CD14-positive monocyte (primary cell): ENCODE measurements around the gene PHACTR2. TPM values are rescaled to one million over a fixed set of nuclear protein-coding genes. Genes with fewer than 3 reads are reported as not detected.

ENCODE experiments used
- DNase-seq, 3 donors: peaks; one replicate each; pipeline ENCODE4 v3.0.0-alpha.2; 2011 to 2022
- H2AFZ ChIP-seq: 2 replicates; pipeline ENCODE4 v1.6.0; 2012; ENCODE audit warnings: mild to moderate bottlenecking, low read depth, low read length, inconsistent platforms; ENCODE audit not compliant: insufficient read depth, poor library complexity, severe bottlenecking
- H3K27ac ChIP-seq, 2 donors: 1 replicate in 1 of 2; 2 replicates in 1 of 2; pipeline ENCODE4 v1.5.1; 2012 to 2013; ENCODE audit warnings: low read length in 2 of 2, control low read depth in 1 of 2, inconsistent platforms in 1 of 2, low read depth in 1 of 2, mild to moderate bottlenecking in 1 of 2
- H3K27me3 ChIP-seq, 2 donors: one replicate each; pipeline versions ENCODE4 v1.6.0 to v1.6.1; 2011 to 2013; ENCODE audit warnings: low read length in 2 of 2; ENCODE audit not compliant: control insufficient read depth in 2 of 2, insufficient read depth in 2 of 2
- H3K36me3 ChIP-seq, 2 donors: replicated peaks in 1 of 2; 1 replicate in 1 of 2; 2 replicates in 1 of 2; pipeline versions ENCODE4 v1.5.1 to v1.6.1; 2012 to 2013; ENCODE audit warnings: low read length in 2 of 2, control low read depth in 1 of 2, inconsistent platforms in 1 of 2, mild to moderate bottlenecking in 1 of 2; ENCODE audit not compliant: insufficient read depth in 2 of 2, control insufficient read depth in 1 of 2
- H3K4me1 ChIP-seq, 2 donors: 1 replicate in 1 of 2; 2 replicates in 1 of 2; pipeline versions ENCODE4 v1.5.1 to v1.6.1; 2012 to 2013; ENCODE audit warnings: low read length in 2 of 2, control low read depth in 1 of 2, inconsistent platforms in 1 of 2, mild to moderate bottlenecking in 1 of 2, moderate library complexity in 1 of 2; ENCODE audit not compliant: insufficient read depth in 2 of 2, control insufficient read depth in 1 of 2
- H3K4me2 ChIP-seq: replicated peaks from 2 replicates; pipeline ENCODE3; 2012; ENCODE audit warnings: low read length, moderate library complexity, mild to moderate bottlenecking; ENCODE audit not compliant: poor library complexity, severe bottlenecking; ENCODE audit errors: extremely low read depth
- H3K4me3 ChIP-seq, 3 experiments: fragments of 200-600 bp in 1 of 3; sonication (generic) in 1 of 3; replicated peaks in 1 of 3; 1 replicate in 2 of 3; 2 replicates in 1 of 3; pipeline ENCODE4 v1.5.1; 2011 to 2013; ENCODE audit warnings: low read length in 3 of 3, mild to moderate bottlenecking in 3 of 3, control low read depth in 2 of 3, low read depth in 2 of 3, inconsistent platforms in 1 of 3, moderate library complexity in 1 of 3
- H3K79me2 ChIP-seq: 2 replicates; pipeline ENCODE4 v1.6.0; 2012; ENCODE audit warnings: mild to moderate bottlenecking, control low read depth, inconsistent platforms, low read length, moderate library complexity; ENCODE audit not compliant: insufficient read depth
- H3K9ac ChIP-seq: 2 replicates; pipeline ENCODE4 v1.6.0; 2017; ENCODE audit warnings: low read length, mild to moderate bottlenecking; ENCODE audit not compliant: insufficient read depth, poor library complexity, severe bottlenecking
- H3K9me3 ChIP-seq, 2 donors: replicated peaks in 1 of 2; 1 replicate in 1 of 2; 2 replicates in 1 of 2; pipeline versions ENCODE4 v1.5.1 to v1.6.1; 2012 to 2013; ENCODE audit warnings: low read length in 2 of 2, control low read depth in 1 of 2; ENCODE audit not compliant: control insufficient read depth in 1 of 2, insufficient read depth in 1 of 2
- H4K20me1 ChIP-seq: 2 replicates; pipeline ENCODE4 v1.6.0; 2012; ENCODE audit warnings: mild to moderate bottlenecking, low read length, control low read depth, moderate library complexity; ENCODE audit not compliant: insufficient read depth
- H3K27ac Mint-ChIP-seq, 7 donors: one replicate each; pipeline ENCODE4 v1.8.0; 2020; ENCODE audit warnings: mild to moderate bottlenecking in 7 of 7, mixed read lengths in 7 of 7, moderate library complexity in 6 of 7, inconsistent platforms in 2 of 7
- H3K27me3 Mint-ChIP-seq, 3 donors: one replicate each; pipeline ENCODE4 v1.8.0; 2021 to 2022; ENCODE audit warnings: low read depth in 3 of 3, mild to moderate bottlenecking in 3 of 3, mixed read lengths in 3 of 3, moderate library complexity in 3 of 3, inconsistent platforms in 1 of 3
- H3K36me3 Mint-ChIP-seq, 2 donors: one replicate each; pipeline ENCODE4 v1.8.0; 2020; ENCODE audit warnings: mixed read lengths in 2 of 2, inconsistent platforms in 1 of 2, mild to moderate bottlenecking in 1 of 2
- H3K4me1 Mint-ChIP-seq: one replicate; pipeline ENCODE4 v1.8.0; 2020; ENCODE audit warnings: mild to moderate bottlenecking, mixed read lengths
- H3K4me3 Mint-ChIP-seq, 2 donors: one replicate each; pipeline ENCODE4 v1.8.0; 2020; ENCODE audit warnings: mild to moderate bottlenecking in 2 of 2, mixed read lengths in 2 of 2, moderate library complexity in 1 of 2
- H3K9me3 Mint-ChIP-seq, 7 donors: one replicate each; pipeline ENCODE4 v1.8.0; 2020 to 2022; ENCODE audit warnings: mixed read lengths in 7 of 7, mild to moderate bottlenecking in 6 of 7, moderate library complexity in 6 of 7, inconsistent platforms in 2 of 7
- WGBS: methylation state at CpG from one replicate; pipeline ENCODE4 v1.1.5; 2013; ENCODE audit warnings: missing lambda C conversion rate; ENCODE audit not compliant: insufficient coverage; 5-methylcytosine and 5-hydroxymethylcytosine counted together
- intact Hi-C, 2 donors: fragments of 100-400 bp; cut with micrococcal nuclease; formaldehyde crosslinking; loops; one replicate each; pipeline versions ENCODE4 v1.15.0 to v1.15.1; 2023
- polyA plus RNA-seq, 3 donors: library from polyadenylated mRNA; depleted of rRNA in 1 of 3; unstranded in 2 of 3; stranded (reverse) in 1 of 3; fragments of 300-500 nt in 2 of 3; fragments of >200 nt in 1 of 3; fragmentation: Illumina TruSeq in 2 of 3; gene quantifications; 1 replicate in 2 of 3; 2 replicates in 1 of 3; pipeline ENCODE4 v1.2.3, GENCODE V29; 2012 to 2021
- TF ChIP-seq, protein P1 (sequence below): fragments of 200-600 bp; IDR thresholded peaks from one replicate; pipeline ENCODE4 v1.8.0; 2022; ENCODE audit warnings: antibody characterized with exemption, mild to moderate bottlenecking

The PHACTR2 gene
- polyA plus RNA-seq, 3 donors = 9.6 to 11.6 (median 11.2) TPM

DNA sequence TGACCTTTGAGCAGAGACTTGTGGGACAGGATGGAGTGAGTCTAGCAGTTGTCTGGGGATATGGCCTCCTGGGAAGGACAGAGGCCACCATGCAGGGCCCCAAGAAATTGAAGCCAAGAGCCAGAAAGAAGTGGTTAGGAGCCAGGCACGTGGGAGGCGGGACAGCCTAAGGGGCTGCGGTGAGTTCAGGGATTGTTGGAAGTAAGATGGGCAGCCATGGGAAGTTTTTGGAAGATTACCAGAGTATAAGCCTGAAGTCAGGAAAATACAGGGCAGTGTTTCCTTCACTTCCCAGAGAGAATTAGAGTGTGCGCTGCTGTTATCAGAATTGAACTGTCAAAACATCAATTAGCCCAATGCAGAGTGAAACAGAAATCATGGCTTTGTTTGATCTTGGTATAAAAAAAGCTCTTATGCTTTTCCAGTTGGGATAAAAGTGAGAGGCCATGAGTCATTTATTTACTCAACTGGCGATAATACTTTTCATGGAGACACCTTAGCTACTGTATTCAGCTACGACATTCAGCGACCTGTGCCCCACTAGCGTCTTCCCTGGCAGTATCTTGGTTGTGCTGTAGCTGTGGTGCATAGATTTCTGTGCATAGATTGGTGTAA lies 66.9 kb downstream of the PHACTR2 start:
- intact Hi-C loops = no loop called here
- Mint-ChIP-seq H3K9me3 (no peaks in the 10 kb centered on the region), H3K27ac (peak overlapping the region in 1 of 7 donors; percentile 28), H3K4me1 (peaks cover 32% of the 10 kb centered on the region), H3K36me3 (peaks cover 6 to 9% of the 10 kb centered on the region in 2 donors), H3K4me3 (no peak overlapping the region), H3K27me3 (peaks cover 0 to 2% (median 0%) of the 10 kb centered on the region in 3 donors)
- Histone ChIP-seq H4K20me1 (no peaks in the 10 kb centered on the region), H3K36me3 (peaks cover 0 to 4% of the 10 kb centered on the region in 2 donors), H3K27me3 (no peaks in the 10 kb centered on the region), H3K27ac (no peak overlapping the region), H3K79me2 (peaks cover 39% of the 10 kb centered on the region), H3K9ac (no peak overlapping the region), H2AFZ (no peak overlapping the region), H3K4me1 (peaks cover 28 to 30% of the 10 kb centered on the region in 2 donors), H3K4me3 (no peak overlapping the region), H3K9me3 (no peaks in the 10 kb centered on the region), H3K4me2 (no peak overlapping the region)
- WGBS = 99% methylated on average over 7 of the region's 8 CpGs
- DNase-seq = no peak
- TF ChIP-seq, protein P1, sequence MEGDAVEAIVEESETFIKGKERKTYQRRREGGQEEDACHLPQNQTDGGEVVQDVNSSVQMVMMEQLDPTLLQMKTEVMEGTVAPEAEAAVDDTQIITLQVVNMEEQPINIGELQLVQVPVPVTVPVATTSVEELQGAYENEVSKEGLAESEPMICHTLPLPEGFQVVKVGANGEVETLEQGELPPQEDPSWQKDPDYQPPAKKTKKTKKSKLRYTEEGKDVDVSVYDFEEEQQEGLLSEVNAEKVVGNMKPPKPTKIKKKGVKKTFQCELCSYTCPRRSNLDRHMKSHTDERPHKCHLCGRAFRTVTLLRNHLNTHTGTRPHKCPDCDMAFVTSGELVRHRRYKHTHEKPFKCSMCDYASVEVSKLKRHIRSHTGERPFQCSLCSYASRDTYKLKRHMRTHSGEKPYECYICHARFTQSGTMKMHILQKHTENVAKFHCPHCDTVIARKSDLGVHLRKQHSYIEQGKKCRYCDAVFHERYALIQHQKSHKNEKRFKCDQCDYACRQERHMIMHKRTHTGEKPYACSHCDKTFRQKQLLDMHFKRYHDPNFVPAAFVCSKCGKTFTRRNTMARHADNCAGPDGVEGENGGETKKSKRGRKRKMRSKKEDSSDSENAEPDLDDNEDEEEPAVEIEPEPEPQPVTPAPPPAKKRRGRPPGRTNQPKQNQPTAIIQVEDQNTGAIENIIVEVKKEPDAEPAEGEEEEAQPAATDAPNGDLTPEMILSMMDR = no peak

DNA sequence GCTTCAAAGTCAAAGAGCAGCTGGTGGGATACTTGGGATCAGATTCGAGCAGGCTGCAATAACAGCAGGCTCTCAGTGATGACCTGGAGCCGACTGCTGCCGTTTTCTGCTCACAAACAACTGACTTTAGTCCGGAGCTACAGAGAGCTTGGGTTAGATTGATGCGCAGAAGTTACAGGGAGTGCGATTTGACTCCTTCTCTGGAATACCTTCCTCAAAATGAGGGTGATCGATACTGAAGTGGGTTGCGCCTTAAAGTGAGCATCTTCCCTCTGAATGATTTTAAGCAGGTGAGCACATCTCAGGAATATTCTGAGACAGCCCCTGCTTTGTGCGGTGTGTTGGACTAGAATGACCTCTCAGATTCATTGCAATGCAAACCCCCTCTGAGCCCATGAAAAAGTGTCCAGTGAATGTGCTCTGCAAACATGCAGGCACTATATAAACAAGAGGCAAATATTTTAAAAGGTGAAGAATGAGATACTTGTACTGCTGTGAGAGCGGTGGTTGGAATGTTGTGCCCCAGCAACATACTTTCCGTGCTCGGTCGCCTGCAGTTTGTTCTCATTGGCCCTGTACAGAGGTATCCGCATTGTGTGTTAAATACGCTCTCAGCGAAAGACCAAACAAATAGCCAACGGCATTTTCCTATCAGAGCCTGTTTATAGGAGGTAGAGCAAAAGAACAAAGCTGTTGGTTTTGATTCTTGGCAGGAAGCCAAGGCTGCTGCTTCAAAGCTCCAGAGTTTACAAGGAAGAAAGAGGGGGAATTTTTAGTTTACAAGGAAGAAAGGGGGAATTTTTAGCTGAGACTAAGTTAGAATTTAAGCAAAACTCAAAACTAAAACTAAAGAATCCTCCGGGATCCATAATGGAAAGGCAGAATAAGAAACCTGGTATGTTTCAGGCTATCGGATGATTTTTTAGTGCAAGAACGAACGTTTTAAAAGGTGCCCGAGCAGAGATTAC lies 67.7 kb downstream of the PHACTR2 start:
- intact Hi-C loops = no loop called here
- Histone ChIP-seq H3K79me2 (peaks cover 33% of the 10 kb centered on the region), H3K27ac (no peak overlapping the region), H2AFZ (no peak overlapping the region), H3K4me3 (no peak overlapping the region), H4K20me1 (no peaks in the 10 kb centered on the region), H3K36me3 (peaks cover 0 to 4% of the 10 kb centered on the region in 2 donors), H3K9me3 (no peaks in the 10 kb centered on the region), H3K9ac (no peak overlapping the region), H3K4me1 (peaks cover 27 to 28% of the 10 kb centered on the region in 2 donors), H3K4me2 (no peak overlapping the region), H3K27me3 (no peaks in the 10 kb centered on the region)
- Mint-ChIP-seq H3K27ac (no peak overlapping the region), H3K9me3 (no peaks in the 10 kb centered on the region), H3K4me1 (peaks cover 29% of the 10 kb centered on the region), H3K36me3 (peaks cover 6 to 13% of the 10 kb centered on the region in 2 donors), H3K27me3 (peaks cover 0 to 2% (median 0%) of the 10 kb centered on the region in 3 donors), H3K4me3 (no peak overlapping the region)
- no peak for DNase-seq
- 97% methylated on average over 21 of the region's 22 CpGs for WGBS
- TF ChIP-seq, protein P1 = no peak
